Liver (tissue), 9 donors: ENCODE measurements around the gene PRR20G. TPM values are rescaled to one million over a fixed set of nuclear protein-coding genes. Genes with fewer than 3 reads are reported as not detected.

Experiments used
- DNase-seq: peaks from one replicate; pipeline ENCODE4 v3.0.0-alpha.2; 2017; ENCODE audit warnings: low spot score
- H3K27ac ChIP-seq, 2 donors: one replicate each; pipeline ENCODE4 v1.7.0; 2013; ENCODE audit warnings: inconsistent platforms in 2 of 2, low read length in 2 of 2, control low read depth in 1 of 2, low read depth in 1 of 2, mild to moderate bottlenecking in 1 of 2
- H3K27me3 ChIP-seq, 4 donors: one replicate each; pipeline versions ENCODE4 v1.6.1 to v1.7.0; 2013; ENCODE audit warnings: low read length in 3 of 4, inconsistent platforms in 1 of 4, mild to moderate bottlenecking in 1 of 4, moderate library complexity in 1 of 4; ENCODE audit not compliant: control insufficient read depth in 4 of 4, insufficient read depth in 4 of 4
- H3K36me3 ChIP-seq, 4 donors: one replicate each; pipeline versions ENCODE4 v1.6.1 to v1.7.0; 2013; ENCODE audit warnings: low read length in 3 of 4, mild to moderate bottlenecking in 3 of 4, low read depth in 1 of 4, moderate library complexity in 1 of 4; ENCODE audit not compliant: control insufficient read depth in 4 of 4, insufficient read depth in 3 of 4
- H3K4me1 ChIP-seq, 4 donors: one replicate each; pipeline versions ENCODE4 v1.6.1 to v1.7.0; 2013; ENCODE audit warnings: low read length in 3 of 4, mild to moderate bottlenecking in 3 of 4, moderate library complexity in 1 of 4; ENCODE audit not compliant: control insufficient read depth in 4 of 4, insufficient read depth in 4 of 4
- H3K4me3 ChIP-seq, 3 donors: one replicate each; pipeline versions ENCODE4 v1.6.1 to v1.7.0; 2013; ENCODE audit warnings: low read length in 3 of 3, control low read depth in 1 of 3, low read depth in 1 of 3, mild to moderate bottlenecking in 1 of 3
- H3K9ac ChIP-seq, 2 donors: one replicate each; pipeline ENCODE4 v1.7.0; 2013; ENCODE audit warnings: low read length in 2 of 2, mild to moderate bottlenecking in 2 of 2, moderate library complexity in 2 of 2, control low read depth in 1 of 2, low read depth in 1 of 2
- H3K9me3 ChIP-seq, 4 donors: one replicate each; pipeline versions ENCODE4 v1.6.1 to v1.7.0; 2013; ENCODE audit warnings: low read length in 3 of 4; ENCODE audit not compliant: control insufficient read depth in 4 of 4
- EGR1 ChIP-seq, 2 donors: IDR thresholded peaks; 2 replicates each; pipeline ENCODE4 v1.6.1; 2016 to 2018; ENCODE audit warnings: antibody characterized with exemption in 2 of 2, low read depth in 2 of 2
- FOXA2 ChIP-seq: IDR thresholded peaks from 2 replicates; pipeline ENCODE4 v1.6.1; 2016; ENCODE audit warnings: antibody characterized with exemption
- GABPA ChIP-seq, 2 donors: IDR thresholded peaks in 1 of 2; conservative IDR thresholded peaks in 1 of 2; 2 replicates each; pipeline ENCODE4 v1.6.1; 2016; ENCODE audit warnings: antibody characterized with exemption in 2 of 2, mild to moderate bottlenecking in 1 of 2, moderate library complexity in 1 of 2
- HNF4G ChIP-seq: IDR thresholded peaks from 2 replicates; pipeline ENCODE4 v1.6.1; 2016; ENCODE audit warnings: antibody characterized with exemption
- JUND ChIP-seq, 2 donors: IDR thresholded peaks; 2 replicates each; pipeline ENCODE4 v1.6.1; 2016; ENCODE audit warnings: antibody characterized with exemption in 2 of 2
- RAD21 ChIP-seq, 2 donors: IDR thresholded peaks; 2 replicates each; pipeline ENCODE4 v1.6.1; 2016; ENCODE audit warnings: antibody characterized with exemption in 2 of 2, mild to moderate bottlenecking in 2 of 2
- RXRA ChIP-seq, 2 donors: IDR thresholded peaks; 2 replicates each; pipeline ENCODE4 v1.6.1; 2017 to 2018; ENCODE audit warnings: antibody characterized with exemption in 2 of 2, mild to moderate bottlenecking in 1 of 2
- SP1 ChIP-seq: IDR thresholded peaks from 2 replicates; pipeline ENCODE4 v1.6.1; 2018; ENCODE audit warnings: antibody characterized with exemption, mild to moderate bottlenecking
- TAF1 ChIP-seq: conservative IDR thresholded peaks from 2 replicates; pipeline ENCODE4 v1.6.1; 2016; ENCODE audit warnings: antibody characterized with exemption, mild to moderate bottlenecking
- YY1 ChIP-seq: IDR thresholded peaks from 2 replicates; pipeline ENCODE4 v1.6.1; 2016; ENCODE audit warnings: antibody characterized with exemption, mild to moderate bottlenecking
- WGBS: extraction: QIAGEN DNeasy Blood & Tissue Kit; methylation state at CpG from one replicate; pipeline ENCODE4 v1.1.7; 2013; 5-methylcytosine and 5-hydroxymethylcytosine counted together
- polyA plus RNA-seq, 2 donors: library from polyadenylated mRNA; stranded (reverse) in 1 of 2; unstranded in 1 of 2; fragments of 200-250 nt in 1 of 2; fragments of >200 nt in 1 of 2; fragmentation: Nextera tagmentation in 1 of 2; extraction: Ambion mirVana in 1 of 2; gene quantifications; one replicate each; pipeline versions ENCODE4 v1.2.1 to v1.2.3, GENCODE V29; 2013 to 2015
- total RNA-seq, 2 donors: library from RNA; depleted of rRNA; stranded (reverse); fragments of >200 nt; gene quantifications; one replicate each; pipeline ENCODE4 v1.2.3, GENCODE V29; 2014
- TF ChIP-seq, protein P1 (sequence below): IDR thresholded peaks from 2 replicates; pipeline ENCODE4 v1.6.1; 2016; ENCODE audit warnings: antibody characterized with exemption
- TF ChIP-seq, protein P2 (sequence below): IDR thresholded peaks from 2 replicates; pipeline ENCODE4 v1.6.1; 2016; ENCODE audit warnings: antibody characterized with exemption
- TF ChIP-seq, protein P3 (sequence below): IDR thresholded peaks from 2 replicates; pipeline ENCODE4 v1.6.1; 2016; ENCODE audit warnings: antibody characterized with exemption, mild to moderate bottlenecking
- TF ChIP-seq, protein P4 (sequence below): fragments of 150-350 bp; IDR thresholded peaks from 2 replicates; pipeline ENCODE4 v1.5.1; 2017; ENCODE audit warnings: improper control_type of control experiment, low read depth, low read length; ENCODE audit not compliant: missing input control
- TF ChIP-seq, protein P5 (sequence below): IDR thresholded peaks from 2 replicates; pipeline ENCODE4 v1.6.1; 2016; ENCODE audit warnings: antibody characterized with exemption
- donor health status: healthy.
- donor health status: healthy.
- donor health status: healthy.
- donor health status: healthy.
- donor health status: healthy.

The PRR20G gene
- total and polyA plus RNA-seq, 4 donors = not detected

DNA sequence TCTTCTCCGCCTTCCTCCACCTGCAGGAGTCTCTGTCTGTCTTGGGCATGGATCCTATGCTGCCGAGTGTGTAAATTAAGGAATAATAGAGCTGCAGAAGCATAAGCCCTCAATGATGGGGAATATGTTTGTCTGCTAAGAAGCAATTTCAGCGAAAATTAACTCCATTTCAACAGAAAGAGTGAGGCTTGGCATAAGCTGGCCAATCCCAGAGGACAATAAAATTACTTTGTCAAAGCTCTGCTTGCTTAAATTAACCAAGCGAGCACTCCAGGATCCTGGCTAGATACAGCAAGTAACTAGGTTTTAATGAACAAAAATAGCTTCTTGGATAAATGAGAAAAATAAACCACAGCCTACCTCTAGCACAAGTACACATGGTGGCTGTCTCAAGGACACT, 33.5 kb upstream of the PRR20G start:
- no peak overlapping the region for H3K4me3 ChIP-seq
- H3K36me3 ChIP-seq = no peaks in the 10 kb centered on the region
- no peaks in the 10 kb centered on the region for H3K4me1 ChIP-seq
- H3K27me3 ChIP-seq = peaks cover 0 to 2% (median 0%) of the 10 kb centered on the region in 4 donors
- no peak overlapping the region for H3K9ac ChIP-seq
- TF ChIP-seq RAD21 (IDR thresholded peaks at IDR 0.05) (no peak), JUND (IDR thresholded peaks at IDR 0.05) (no peak), HNF4G (no peak), GABPA (IDR thresholded peaks at IDR 0.05 in 1 of 2, conservative IDR thresholded peaks at IDR 0.05 in 1 of 2) (no peak), EGR1 (IDR thresholded peaks at IDR 0.05; ENCODE audit: low read depth in 2 of 2) (no peak), RXRA (IDR thresholded peaks at IDR 0.05) (no peak), FOXA2 (no peak), SP1 (no peak), TAF1 (no peak), YY1 (no peak)
- TF ChIP-seq, protein P1, sequence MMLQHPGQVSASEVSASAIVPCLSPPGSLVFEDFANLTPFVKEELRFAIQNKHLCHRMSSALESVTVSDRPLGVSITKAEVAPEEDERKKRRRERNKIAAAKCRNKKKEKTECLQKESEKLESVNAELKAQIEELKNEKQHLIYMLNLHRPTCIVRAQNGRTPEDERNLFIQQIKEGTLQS = no peak
- TF ChIP-seq, protein P2, sequence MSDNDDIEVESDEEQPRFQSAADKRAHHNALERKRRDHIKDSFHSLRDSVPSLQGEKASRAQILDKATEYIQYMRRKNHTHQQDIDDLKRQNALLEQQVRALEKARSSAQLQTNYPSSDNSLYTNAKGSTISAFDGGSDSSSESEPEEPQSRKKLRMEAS = no peak
- TF ChIP-seq, protein P3, sequence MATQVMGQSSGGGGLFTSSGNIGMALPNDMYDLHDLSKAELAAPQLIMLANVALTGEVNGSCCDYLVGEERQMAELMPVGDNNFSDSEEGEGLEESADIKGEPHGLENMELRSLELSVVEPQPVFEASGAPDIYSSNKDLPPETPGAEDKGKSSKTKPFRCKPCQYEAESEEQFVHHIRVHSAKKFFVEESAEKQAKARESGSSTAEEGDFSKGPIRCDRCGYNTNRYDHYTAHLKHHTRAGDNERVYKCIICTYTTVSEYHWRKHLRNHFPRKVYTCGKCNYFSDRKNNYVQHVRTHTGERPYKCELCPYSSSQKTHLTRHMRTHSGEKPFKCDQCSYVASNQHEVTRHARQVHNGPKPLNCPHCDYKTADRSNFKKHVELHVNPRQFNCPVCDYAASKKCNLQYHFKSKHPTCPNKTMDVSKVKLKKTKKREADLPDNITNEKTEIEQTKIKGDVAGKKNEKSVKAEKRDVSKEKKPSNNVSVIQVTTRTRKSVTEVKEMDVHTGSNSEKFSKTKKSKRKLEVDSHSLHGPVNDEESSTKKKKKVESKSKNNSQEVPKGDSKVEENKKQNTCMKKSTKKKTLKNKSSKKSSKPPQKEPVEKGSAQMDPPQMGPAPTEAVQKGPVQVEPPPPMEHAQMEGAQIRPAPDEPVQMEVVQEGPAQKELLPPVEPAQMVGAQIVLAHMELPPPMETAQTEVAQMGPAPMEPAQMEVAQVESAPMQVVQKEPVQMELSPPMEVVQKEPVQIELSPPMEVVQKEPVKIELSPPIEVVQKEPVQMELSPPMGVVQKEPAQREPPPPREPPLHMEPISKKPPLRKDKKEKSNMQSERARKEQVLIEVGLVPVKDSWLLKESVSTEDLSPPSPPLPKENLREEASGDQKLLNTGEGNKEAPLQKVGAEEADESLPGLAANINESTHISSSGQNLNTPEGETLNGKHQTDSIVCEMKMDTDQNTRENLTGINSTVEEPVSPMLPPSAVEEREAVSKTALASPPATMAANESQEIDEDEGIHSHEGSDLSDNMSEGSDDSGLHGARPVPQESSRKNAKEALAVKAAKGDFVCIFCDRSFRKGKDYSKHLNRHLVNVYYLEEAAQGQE = no peak
- TF ChIP-seq, protein P4, sequence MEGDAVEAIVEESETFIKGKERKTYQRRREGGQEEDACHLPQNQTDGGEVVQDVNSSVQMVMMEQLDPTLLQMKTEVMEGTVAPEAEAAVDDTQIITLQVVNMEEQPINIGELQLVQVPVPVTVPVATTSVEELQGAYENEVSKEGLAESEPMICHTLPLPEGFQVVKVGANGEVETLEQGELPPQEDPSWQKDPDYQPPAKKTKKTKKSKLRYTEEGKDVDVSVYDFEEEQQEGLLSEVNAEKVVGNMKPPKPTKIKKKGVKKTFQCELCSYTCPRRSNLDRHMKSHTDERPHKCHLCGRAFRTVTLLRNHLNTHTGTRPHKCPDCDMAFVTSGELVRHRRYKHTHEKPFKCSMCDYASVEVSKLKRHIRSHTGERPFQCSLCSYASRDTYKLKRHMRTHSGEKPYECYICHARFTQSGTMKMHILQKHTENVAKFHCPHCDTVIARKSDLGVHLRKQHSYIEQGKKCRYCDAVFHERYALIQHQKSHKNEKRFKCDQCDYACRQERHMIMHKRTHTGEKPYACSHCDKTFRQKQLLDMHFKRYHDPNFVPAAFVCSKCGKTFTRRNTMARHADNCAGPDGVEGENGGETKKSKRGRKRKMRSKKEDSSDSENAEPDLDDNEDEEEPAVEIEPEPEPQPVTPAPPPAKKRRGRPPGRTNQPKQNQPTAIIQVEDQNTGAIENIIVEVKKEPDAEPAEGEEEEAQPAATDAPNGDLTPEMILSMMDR = no peak
- TF ChIP-seq, protein P5, sequence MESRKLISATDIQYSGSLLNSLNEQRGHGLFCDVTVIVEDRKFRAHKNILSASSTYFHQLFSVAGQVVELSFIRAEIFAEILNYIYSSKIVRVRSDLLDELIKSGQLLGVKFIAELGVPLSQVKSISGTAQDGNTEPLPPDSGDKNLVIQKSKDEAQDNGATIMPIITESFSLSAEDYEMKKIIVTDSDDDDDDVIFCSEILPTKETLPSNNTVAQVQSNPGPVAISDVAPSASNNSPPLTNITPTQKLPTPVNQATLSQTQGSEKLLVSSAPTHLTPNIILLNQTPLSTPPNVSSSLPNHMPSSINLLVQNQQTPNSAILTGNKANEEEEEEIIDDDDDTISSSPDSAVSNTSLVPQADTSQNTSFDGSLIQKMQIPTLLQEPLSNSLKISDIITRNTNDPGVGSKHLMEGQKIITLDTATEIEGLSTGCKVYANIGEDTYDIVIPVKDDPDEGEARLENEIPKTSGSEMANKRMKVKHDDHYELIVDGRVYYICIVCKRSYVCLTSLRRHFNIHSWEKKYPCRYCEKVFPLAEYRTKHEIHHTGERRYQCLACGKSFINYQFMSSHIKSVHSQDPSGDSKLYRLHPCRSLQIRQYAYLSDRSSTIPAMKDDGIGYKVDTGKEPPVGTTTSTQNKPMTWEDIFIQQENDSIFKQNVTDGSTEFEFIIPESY = no peak
- H3K27ac ChIP-seq = no peak overlapping the region
- WGBS = 77% methylated on average over 4 of the region's 4 CpGs
- DNase-seq = no peak
- no peaks in the 10 kb centered on the region for H3K9me3 ChIP-seq

DNA sequence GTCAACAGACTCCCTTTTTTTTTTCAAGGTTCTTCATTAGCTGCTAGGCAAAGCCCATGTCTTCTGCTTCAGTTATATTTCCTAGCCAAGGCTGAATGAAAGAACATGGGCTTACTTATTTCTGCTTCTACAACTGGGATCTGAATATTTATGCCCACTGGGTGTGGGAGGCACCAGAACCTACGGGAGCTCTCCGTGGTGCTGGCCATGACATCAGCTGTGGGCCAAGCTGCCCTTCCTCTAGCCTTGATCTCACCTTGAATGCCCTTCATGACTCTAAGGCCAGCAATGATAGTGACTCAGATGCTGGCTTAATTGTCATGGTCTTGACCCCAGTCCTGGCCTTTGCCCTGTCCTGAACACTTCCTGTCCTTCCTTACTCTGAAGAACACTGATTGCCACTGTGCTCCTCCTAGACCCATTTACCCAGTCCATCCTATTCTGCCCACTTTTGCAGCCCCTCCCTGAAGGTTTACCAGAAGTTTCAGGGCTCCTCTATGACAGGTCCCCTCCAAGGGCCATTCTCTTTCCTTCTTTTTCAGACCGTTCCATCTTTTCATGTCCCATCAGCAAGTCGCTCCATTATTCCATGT, 32.8 kb upstream of the PRR20G start:
- Histone ChIP-seq H3K4me1 (no peaks in the 10 kb centered on the region), H3K4me3 (no peak overlapping the region), H3K27ac (no peak overlapping the region), H3K36me3 (no peaks in the 10 kb centered on the region), H3K9ac (no peak overlapping the region), H3K27me3 (peaks cover 0 to 2% (median 0%) of the 10 kb centered on the region in 4 donors), H3K9me3 (no peaks in the 10 kb centered on the region)
- no peak for DNase-seq
- 73% methylated on average over 4 of the region's 4 CpGs for WGBS
- TF ChIP-seq, protein P3 = peak; percentile 93
- TF ChIP-seq YY1 = no peak
